GM23248 (cell line): ENCODE results near the gene RALBP1.

Source experiments
- EZH2 ChIP-seq: fragments of 200-600 bp; sonication (generic); IDR thresholded peaks from 2 replicates; pipeline ENCODE4 v1.6.1; 2018; ENCODE audit warnings: antibody characterized with exemption, mild to moderate bottlenecking; ENCODE audit not compliant: insufficient read depth, poor library complexity, severe bottlenecking
- EZH2phosphoT487 ChIP-seq: fragments of 200-600 bp; sonication (generic); IDR thresholded peaks from 2 replicates; pipeline ENCODE4 v1.6.1; 2018; ENCODE audit warnings: antibody characterized with exemption, moderate library complexity, mild to moderate bottlenecking, low read depth; ENCODE audit not compliant: insufficient read depth

DNA sequence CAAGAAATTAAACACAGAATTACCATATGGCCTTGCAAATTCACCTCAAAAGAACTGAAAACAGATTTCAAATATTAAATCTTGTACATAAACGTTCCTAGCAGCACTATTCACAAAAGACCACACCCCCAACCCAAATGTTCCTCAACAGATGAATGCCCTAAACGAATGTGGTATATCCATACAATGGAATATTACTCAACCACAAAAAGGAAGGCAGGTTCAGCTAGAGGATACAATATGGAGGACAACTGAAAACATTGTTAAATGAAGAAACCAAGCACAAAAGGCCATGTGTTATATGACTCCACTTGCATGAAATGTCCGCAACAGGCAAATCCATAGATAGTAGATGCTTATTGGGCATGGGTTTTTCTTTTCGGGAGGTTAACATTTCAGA lies 77.3 kb downstream of the RALBP1 start:
- TF ChIP-seq EZH2phosphoT487 (no peak), EZH2 (no peak)
